Endodermal cell (in vitro differentiated cells): ENCODE results near the gene ARHGAP22. TPM values are rescaled to one million over a fixed set of nuclear protein-coding genes. Genes with fewer than 3 reads are reported as not detected.
"Not testable (repeated sequence)": the region's sequence is repeated elsewhere in the genome, so short reads cannot be mapped to it uniquely, and the experiment has no call there.

Experiments
- DNase-seq: peaks from one replicate; pipeline ENCODE4 v3.0.0-alpha.2; 2017
- H3K27ac ChIP-seq: 2 replicates; pipeline ENCODE4 v1.5.1; 2013; ENCODE audit warnings: mild to moderate bottlenecking, low read depth, low read length, moderate library complexity
- H3K27me3 ChIP-seq: 2 replicates; pipeline ENCODE4 v1.6.1; 2013; ENCODE audit warnings: mild to moderate bottlenecking, low read length, moderate library complexity; ENCODE audit not compliant: insufficient read depth, control insufficient read depth, poor library complexity, severe bottlenecking
- H3K36me3 ChIP-seq: 2 replicates; pipeline ENCODE4 v1.7.0; 2013; ENCODE audit warnings: mild to moderate bottlenecking, low read length, moderate library complexity; ENCODE audit not compliant: control insufficient read depth, insufficient read depth
- H3K4me1 ChIP-seq: one replicate; pipeline ENCODE4 v1.7.0; 2013; ENCODE audit warnings: low read length; ENCODE audit not compliant: control insufficient read depth, insufficient read depth
- H3K4me3 ChIP-seq: 2 replicates; pipeline ENCODE4 v1.5.1; 2013; ENCODE audit warnings: mild to moderate bottlenecking, low read length, moderate library complexity
- H3K9ac ChIP-seq: 2 replicates; pipeline ENCODE4 v1.6.1; 2013; ENCODE audit warnings: mild to moderate bottlenecking, low read length, moderate library complexity; ENCODE audit not compliant: poor library complexity, severe bottlenecking; ENCODE audit errors: extremely low read depth
- H3K9me3 ChIP-seq: 2 replicates; pipeline ENCODE4 v1.6.1; 2013; ENCODE audit warnings: mild to moderate bottlenecking, low read length, moderate library complexity; ENCODE audit not compliant: control insufficient read depth
- H3K27ac Mint-ChIP-seq: 2 replicates; pipeline ENCODE4 v1.8.0; 2020; ENCODE audit warnings: mixed read lengths
- H3K27me3 Mint-ChIP-seq: 2 replicates; pipeline ENCODE4 v1.8.0; 2021; ENCODE audit warnings: mild to moderate bottlenecking, mixed read lengths; ENCODE audit not compliant: insufficient read depth
- H3K36me3 Mint-ChIP-seq: 2 replicates; pipeline ENCODE4 v1.8.0; 2020; ENCODE audit warnings: low read depth, mixed read lengths
- H3K4me1 Mint-ChIP-seq: 2 replicates; pipeline ENCODE4 v1.8.0; 2020; ENCODE audit warnings: mixed read lengths
- H3K4me3 Mint-ChIP-seq: 2 replicates; pipeline ENCODE4 v1.8.0; 2020; ENCODE audit warnings: mild to moderate bottlenecking, moderate library complexity, mixed read lengths
- H3K9me3 Mint-ChIP-seq: 2 replicates; pipeline ENCODE4 v1.8.0; 2020; ENCODE audit warnings: mild to moderate bottlenecking, mixed read lengths
- CTCF ChIP-seq: fragments of 200-600 bp; sonication (generic); conservative IDR thresholded peaks from 2 replicates; pipeline ENCODE4 v1.5.0; 2021; ENCODE audit warnings: antibody characterized with exemption, mild to moderate bottlenecking
- WGBS, 2 experiments: methylation state at CpG; one replicate each; pipeline versions ENCODE4 v1.1.5 to v1.1.7; 2013; ENCODE audit warnings: missing lambda C conversion rate in 2 of 2, mixed read lengths in 1 of 2; ENCODE audit not compliant: insufficient coverage in 1 of 2, insufficient read length in 1 of 2; 5-methylcytosine and 5-hydroxymethylcytosine counted together
- total RNA-seq, 2 donors: library from RNA; stranded (reverse); fragmentation: NEBNext Ultra II Directional in 1 of 2; extraction: Animal tissue kit (Norgen Biotek cat#: 25700) in 1 of 2; gene quantifications; 2 replicates in 1 of 2; 3 replicates in 1 of 2; pipeline ENCODE4 v1.2.1, GENCODE V29; 2021

The ARHGAP22 gene
- total RNA-seq, 2 donors from 2014 or later = 10.3 to 14.1 TPM

DNA sequence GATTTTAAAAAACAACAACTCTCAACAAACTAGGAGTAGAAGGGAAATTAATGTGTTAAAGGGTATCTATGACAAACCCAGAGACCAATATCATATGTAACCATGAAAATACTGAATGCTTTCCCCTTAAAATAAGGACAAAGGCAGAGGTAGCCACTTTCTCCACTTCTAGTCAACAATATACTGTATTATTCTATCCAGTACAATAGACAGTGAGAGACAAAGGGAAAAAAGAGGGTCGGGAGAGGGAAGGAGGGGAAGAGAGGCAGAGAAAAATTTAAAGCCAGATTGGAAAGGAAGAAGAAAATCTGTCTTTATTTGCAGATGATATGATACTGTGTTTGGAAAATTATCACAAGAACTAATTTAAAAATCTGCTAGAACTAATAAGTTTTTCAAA lies 40.7 kb upstream of the ARHGAP22 start:
- no peak overlapping the region for H3K9ac ChIP-seq
- TF ChIP-seq CTCF = no peak
- Mint-ChIP-seq H3K27ac (no peak overlapping the region), H3K27me3 (peaks cover 12% of the 10 kb centered on the region), H3K4me1 (no peaks in the 10 kb centered on the region), H3K36me3 (no peaks in the 10 kb centered on the region), H3K9me3 (peaks cover 23% of the 10 kb centered on the region), H3K4me3 (no peak overlapping the region)
- WGBS, 2 experiments = 93% methylated on average over 1 of the region's 1 CpG; no CpG with 5 or more reads in 1 of the 2 experiments
- no peak overlapping the region for H3K4me3 ChIP-seq
- no peaks in the 10 kb centered on the region for H3K9me3 ChIP-seq
- H3K27me3 ChIP-seq = no peaks in the 10 kb centered on the region
- H3K4me1 ChIP-seq = no peaks in the 10 kb centered on the region
- DNase-seq = no peak
- no peaks in the 10 kb centered on the region for H3K36me3 ChIP-seq
- no peak overlapping the region for H3K27ac ChIP-seq

DNA sequence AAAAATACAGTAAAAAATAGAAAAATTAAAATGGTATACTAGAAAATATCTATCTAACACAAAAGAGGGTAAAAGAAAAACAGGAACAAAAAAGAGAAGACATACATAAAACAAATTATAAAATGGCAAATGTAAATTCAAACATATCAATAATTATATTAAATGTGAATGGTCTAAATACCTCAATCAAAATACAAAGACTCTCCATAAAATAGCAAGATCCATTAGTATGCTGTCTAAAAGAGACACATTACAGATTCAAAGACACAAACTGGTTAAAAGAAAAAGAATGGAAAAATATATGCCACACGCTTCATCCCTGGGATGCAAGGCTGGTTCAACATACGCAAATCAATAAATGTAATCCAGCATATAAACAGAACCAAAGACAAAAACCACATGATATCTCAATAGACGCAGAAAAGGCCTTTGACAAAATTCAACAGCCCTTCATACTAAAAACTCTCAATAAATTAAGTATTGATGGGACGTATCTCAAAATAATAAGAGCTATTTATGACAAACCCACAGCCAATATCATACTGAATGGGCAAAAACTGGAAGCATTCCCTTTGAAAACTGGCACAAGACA lies 36.3 kb upstream of the ARHGAP22 start:
- peaks cover 27% of the 10 kb centered on the region for H3K9me3 Mint-ChIP-seq
- H3K4me3 ChIP-seq, H3K4me1 ChIP-seq, H3K4me1 Mint-ChIP-seq, H3K36me3 ChIP-seq, H3K27ac Mint-ChIP-seq, H3K27ac ChIP-seq, DNase-seq, H3K27me3 ChIP-seq, H3K4me3 Mint-ChIP-seq, H3K36me3 Mint-ChIP-seq, H3K27me3 Mint-ChIP-seq, H3K9ac ChIP-seq, H3K9me3 ChIP-seq: not testable (repeated sequence)
- WGBS, 2 experiments = 87% methylated on average over 2 of the region's 4 CpGs; no CpG with 5 or more reads in 1 of the 2 experiments

- no CpG with 5 or more reads among the region's 1 CpG for WGBS, 2 experiments
- no peak for DNase-seq
- Histone ChIP-seq H3K4me3 (no peak overlapping the region), H3K36me3 (no peaks in the 10 kb centered on the region), H3K27ac (no peak overlapping the region), H3K9me3 (no peaks in the 10 kb centered on the region), H3K4me1 (no peaks in the 10 kb centered on the region), H3K27me3 (peaks cover 7% of the 10 kb centered on the region), H3K9ac (no peak overlapping the region)
- Mint-ChIP-seq H3K4me1 (no peaks in the 10 kb centered on the region), H3K27me3 (peaks cover 7% of the 10 kb centered on the region), H3K36me3 (no peaks in the 10 kb centered on the region), H3K9me3 (peaks cover 27% of the 10 kb centered on the region), H3K4me3 (no peak overlapping the region), H3K27ac (no peak overlapping the region)
- no peak for TF ChIP-seq CTCF
These were observed 35.5 kb upstream of the ARHGAP22 start for GRCh38 chr10:48640326-48640725.

DNA sequence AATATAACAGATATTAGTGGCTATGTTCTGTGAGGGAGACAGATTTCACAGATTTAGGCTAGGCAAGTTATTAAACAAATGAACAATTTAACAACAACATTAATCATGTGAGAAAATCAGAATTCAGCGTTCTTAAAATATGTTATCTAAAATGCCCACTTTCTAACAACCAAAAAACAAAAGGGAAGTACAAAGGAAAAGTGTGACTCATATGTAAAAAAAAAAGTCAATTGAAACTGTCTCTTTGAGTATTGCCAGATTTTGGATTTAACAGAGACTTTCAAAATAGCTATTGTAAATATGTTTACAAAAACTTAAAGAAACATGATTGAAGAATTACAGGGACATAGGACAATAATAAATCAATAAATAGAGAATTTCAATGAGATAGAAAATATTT lies 34.8 kb upstream of the ARHGAP22 start:
- Histone ChIP-seq H3K27me3 (peaks cover 7% of the 10 kb centered on the region), H3K4me1 (no peaks in the 10 kb centered on the region), H3K9ac (no peak overlapping the region), H3K4me3 (no peak overlapping the region), H3K9me3 (no peaks in the 10 kb centered on the region), H3K27ac (no peak overlapping the region), H3K36me3 (no peaks in the 10 kb centered on the region)
- Mint-ChIP-seq H3K36me3 (no peaks in the 10 kb centered on the region), H3K4me3 (no peak overlapping the region), H3K27me3 (peaks cover 7% of the 10 kb centered on the region), H3K9me3 (peaks cover 27% of the 10 kb centered on the region), H3K4me1 (no peaks in the 10 kb centered on the region), H3K27ac (no peak overlapping the region)
- DNase-seq = no peak
- no CpG with 5 or more reads among the region's 1 CpG for WGBS, 2 experiments
- no peak for TF ChIP-seq CTCF
